SK-N-SH treated with all-trans-retinoic acid at 6 μM for 48 hours (cell line): Measurements from ENCODE around the gene LRP8.

Experiments used
- ATAC-seq: fragments of 200-7000 bp; cut with Tn5 transposase; 3 replicates; pipeline ENCODE4 v1.9.1; 2020; ENCODE audit warnings: mild to moderate bottlenecking, moderate library complexity
- ARNTL ChIP-seq: fragments of 450-650 bp; formaldehyde crosslinking; IDR thresholded peaks from 2 replicates; pipeline ENCODE4 v1.5.0; 2020; ENCODE audit warnings: low read depth, mild to moderate bottlenecking, moderate library complexity, borderline replicate concordance
- CREB5 ChIP-seq: fragments of 250-450 bp; sonication (Bioruptor Pico); IDR thresholded peaks from 2 replicates; pipeline ENCODE4 v1.5.1; 2020; ENCODE audit warnings: low read depth, mild to moderate bottlenecking, moderate library complexity
- CSRNP3 ChIP-seq: fragments of 250-450 bp; sonication (Bioruptor Pico); IDR thresholded peaks from 2 replicates; pipeline ENCODE4 v1.5.1; 2021; ENCODE audit warnings: mild to moderate bottlenecking, moderate library complexity
- ESRRG ChIP-seq: fragments of 250-450 bp; sonication (Bioruptor Pico); IDR thresholded peaks from 2 replicates; pipeline ENCODE4 v1.6.1; 2021; ENCODE audit warnings: mild to moderate bottlenecking
- OSR1 ChIP-seq: fragments of 250-450 bp; sonication (Bioruptor Pico); IDR thresholded peaks from 2 replicates; pipeline ENCODE4 v1.8.0; 2022; ENCODE audit warnings: moderate library complexity, mild to moderate bottlenecking, inconsistent platforms
- PATZ1 ChIP-seq: fragments of 250-450 bp; sonication (Bioruptor Pico); IDR thresholded peaks from 2 replicates; pipeline ENCODE4 v1.8.0; 2020; ENCODE audit warnings: mild to moderate bottlenecking, moderate library complexity, borderline replicate concordance
- PPARA ChIP-seq: fragments of 250-450 bp; sonication (Bioruptor Pico); IDR thresholded peaks from 2 replicates; pipeline ENCODE4 v1.5.0; 2020; ENCODE audit warnings: mild to moderate bottlenecking, borderline replicate concordance
- TCF4 ChIP-seq: fragments of 250-450 bp; sonication (Bioruptor Pico); IDR thresholded peaks from 2 replicates; pipeline ENCODE4 v1.8.0; 2021; ENCODE audit warnings: mild to moderate bottlenecking, moderate library complexity, borderline replicate concordance
- TOX ChIP-seq: fragments of 250-450 bp; sonication (Bioruptor Pico); IDR thresholded peaks from 2 replicates; pipeline ENCODE4 v1.8.0; 2021; ENCODE audit warnings: mild to moderate bottlenecking, moderate library complexity, borderline replicate concordance
- ZC3H10 ChIP-seq: fragments of 250-450 bp; sonication (Bioruptor Pico); IDR thresholded peaks from 2 replicates; pipeline ENCODE4 v1.5.1; 2021; ENCODE audit warnings: mild to moderate bottlenecking, moderate library complexity
- ZFP3 ChIP-seq: fragments of 250-450 bp; sonication (Bioruptor Pico); IDR thresholded peaks from 2 replicates; pipeline ENCODE4 v1.5.0; 2020; ENCODE audit warnings: mild to moderate bottlenecking, moderate library complexity
- ZFP30 ChIP-seq: fragments of 450-650 bp; formaldehyde crosslinking; IDR thresholded peaks from 2 replicates; pipeline ENCODE4 v1.5.0; 2022; ENCODE audit warnings: mild to moderate bottlenecking, moderate library complexity
- ZNF565 ChIP-seq: fragments of 450-650 bp; formaldehyde crosslinking; conservative IDR thresholded peaks from 2 replicates; pipeline ENCODE4 v1.5.0; 2020; ENCODE audit warnings: low read depth, mild to moderate bottlenecking, moderate library complexity
- ZNF70 ChIP-seq: fragments of 450-650 bp; formaldehyde crosslinking; IDR thresholded peaks from 2 replicates; pipeline ENCODE4 v1.5.0; 2020; ENCODE audit warnings: mild to moderate bottlenecking, moderate library complexity
- ZNF8 ChIP-seq: fragments of 450-650 bp; formaldehyde crosslinking; IDR thresholded peaks from 2 replicates; pipeline ENCODE4 v1.5.0; 2020; ENCODE audit warnings: mild to moderate bottlenecking, moderate library complexity
- TF ChIP-seq, protein P1 (sequence below): fragments of 250-450 bp; sonication (Bioruptor Pico); IDR thresholded peaks from 2 replicates; pipeline ENCODE4 v1.5.0; 2020; ENCODE audit warnings: mild to moderate bottlenecking, moderate library complexity

Gene LRP8

GRCh38 chr1:53281133-53281532 lies 46.7 kb downstream of the LRP8 start:
- TF ChIP-seq ARNTL (CRISPR knock-in tag) = no peak
- no peak for TF ChIP-seq CSRNP3 (CRISPR knock-in tag)
- no peak for TF ChIP-seq ZNF70 (CRISPR knock-in tag)
- TF ChIP-seq ESRRG = no peak
- no peak for TF ChIP-seq OSR1 (CRISPR knock-in tag)
- no peak for TF ChIP-seq ZFP3 (CRISPR knock-in tag)
- no peak for ATAC-seq

GRCh38 chr1:53280496-53280895 lies 47.4 kb downstream of the LRP8 start:
- TF ChIP-seq ESRRG (no peak), ZNF565 (CRISPR knock-in tag) (no peak), CSRNP3 (CRISPR knock-in tag) (no peak), PPARA (CRISPR knock-in tag) (no peak), TOX (CRISPR knock-in tag) (no peak), ZFP3 (CRISPR knock-in tag) (no peak), PATZ1 (no peak), TCF4 (CRISPR knock-in tag) (no peak), ZNF70 (CRISPR knock-in tag) (no peak), ZNF8 (no peak), ZFP30 (CRISPR knock-in tag) (no peak)
- TF ChIP-seq, protein P1, sequence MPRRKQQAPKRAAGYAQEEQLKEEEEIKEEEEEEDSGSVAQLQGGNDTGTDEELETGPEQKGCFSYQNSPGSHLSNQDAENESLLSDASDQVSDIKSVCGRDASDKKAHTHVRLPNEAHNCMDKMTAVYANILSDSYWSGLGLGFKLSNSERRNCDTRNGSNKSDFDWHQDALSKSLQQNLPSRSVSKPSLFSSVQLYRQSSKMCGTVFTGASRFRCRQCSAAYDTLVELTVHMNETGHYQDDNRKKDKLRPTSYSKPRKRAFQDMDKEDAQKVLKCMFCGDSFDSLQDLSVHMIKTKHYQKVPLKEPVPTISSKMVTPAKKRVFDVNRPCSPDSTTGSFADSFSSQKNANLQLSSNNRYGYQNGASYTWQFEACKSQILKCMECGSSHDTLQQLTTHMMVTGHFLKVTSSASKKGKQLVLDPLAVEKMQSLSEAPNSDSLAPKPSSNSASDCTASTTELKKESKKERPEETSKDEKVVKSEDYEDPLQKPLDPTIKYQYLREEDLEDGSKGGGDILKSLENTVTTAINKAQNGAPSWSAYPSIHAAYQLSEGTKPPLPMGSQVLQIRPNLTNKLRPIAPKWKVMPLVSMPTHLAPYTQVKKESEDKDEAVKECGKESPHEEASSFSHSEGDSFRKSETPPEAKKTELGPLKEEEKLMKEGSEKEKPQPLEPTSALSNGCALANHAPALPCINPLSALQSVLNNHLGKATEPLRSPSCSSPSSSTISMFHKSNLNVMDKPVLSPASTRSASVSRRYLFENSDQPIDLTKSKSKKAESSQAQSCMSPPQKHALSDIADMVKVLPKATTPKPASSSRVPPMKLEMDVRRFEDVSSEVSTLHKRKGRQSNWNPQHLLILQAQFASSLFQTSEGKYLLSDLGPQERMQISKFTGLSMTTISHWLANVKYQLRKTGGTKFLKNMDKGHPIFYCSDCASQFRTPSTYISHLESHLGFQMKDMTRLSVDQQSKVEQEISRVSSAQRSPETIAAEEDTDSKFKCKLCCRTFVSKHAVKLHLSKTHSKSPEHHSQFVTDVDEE (CRISPR knock-in tag) = no peak
- no peak for ATAC-seq

DNA sequence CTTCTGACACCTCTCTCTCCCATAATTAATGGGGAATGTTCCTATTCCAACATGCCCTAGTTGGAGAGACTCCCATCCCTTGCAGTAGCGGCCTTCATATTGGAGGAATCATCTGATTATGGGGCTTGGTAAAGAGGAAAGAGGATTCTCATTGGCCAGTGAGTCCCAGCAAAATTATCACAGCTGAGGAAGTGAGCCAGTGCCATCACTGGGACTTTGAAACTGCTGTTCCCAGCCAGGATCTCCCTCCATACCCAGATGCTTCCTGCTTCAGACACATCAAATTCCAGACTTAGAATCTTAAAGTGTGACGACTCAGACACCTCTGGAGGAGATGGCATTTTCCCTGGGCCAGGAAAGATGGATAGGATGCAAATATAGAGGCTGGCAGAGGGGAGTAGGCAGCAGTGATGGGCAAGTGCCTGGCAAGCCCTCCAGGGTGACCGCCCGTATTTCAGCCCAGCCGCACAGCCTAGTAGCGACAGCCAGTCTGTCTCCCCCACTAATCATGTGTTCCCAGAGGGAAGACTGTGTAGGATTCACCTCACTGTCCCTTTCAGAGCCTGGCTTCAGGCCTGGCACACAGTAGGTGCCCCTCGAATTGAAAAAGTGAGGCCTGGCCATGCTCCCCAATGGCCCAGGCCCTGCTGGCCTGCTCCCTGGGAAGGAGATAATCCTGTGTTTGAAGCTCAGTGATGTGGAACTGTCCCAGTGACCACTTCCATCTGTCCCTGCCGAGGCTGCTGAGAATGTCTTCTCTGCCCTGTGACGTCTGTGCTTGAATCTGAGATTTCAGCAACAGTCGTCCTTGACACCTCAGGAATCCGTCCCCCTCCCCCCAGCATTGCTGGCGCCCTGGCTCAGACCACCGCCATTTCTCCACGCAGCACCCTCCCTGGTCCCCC lies 48.3 kb downstream of the LRP8 start:
- TF ChIP-seq ZNF70 (CRISPR knock-in tag) (no peak), CREB5 (CRISPR knock-in tag) (no peak)

GRCh38 chr1:53278298-53278725 lies 49.6 kb downstream of the LRP8 start:
- no peak for TF ChIP-seq CREB5 (CRISPR knock-in tag)
- no peak for TF ChIP-seq ZC3H10 (CRISPR knock-in tag)
- TF ChIP-seq CSRNP3 (CRISPR knock-in tag) = no peak
- peak; percentile 85 for ATAC-seq

More for the DNA sequence above, 48.3 kb downstream of the LRP8 start:
- no peak for ATAC-seq
